SKM-1 (cell line): Measurements from ENCODE around the gene NPNT.

ENCODE experiments used
- DNase-seq: peaks from one replicate; lab custom pipeline; 2025; ENCODE audit not compliant: unreplicated experiment; lab: John Stamatoyannopoulos, UW

The NPNT gene

GRCh38 chr4:105917171-105917685, 22.0 kb downstream of the NPNT start:
- DNase-seq: no peak

GRCh38 chr4:105921301-105921700, 26.0 kb downstream of the NPNT start:
- no peak for DNase-seq

- no peak for DNase-seq
Observed at GRCh38 chr4:105923497-105924238, 28.4 kb downstream of the NPNT start.

GRCh38 chr4:105924341-105924740, 29.1 kb downstream of the NPNT start:
- no peak for DNase-seq

GRCh38 chr4:105930698-105931097, 35.4 kb downstream of the NPNT start:
- no peak for DNase-seq

GRCh38 chr4:105933083-105933482, 37.8 kb downstream of the NPNT start:
- no peak for DNase-seq

- DNase-seq: no peak
Observed at GRCh38 chr4:105934386-105934785, 39.1 kb downstream of the NPNT start.

- DNase-seq: no peak
Observed at GRCh38 chr4:105936901-105937300, 41.6 kb downstream of the NPNT start.

GRCh38 chr4:105937759-105938158, 42.5 kb downstream of the NPNT start:
- no peak for DNase-seq

GRCh38 chr4:105943234-105943633, 48.0 kb downstream of the NPNT start:
- DNase-seq: no peak

GRCh38 chr4:105944540-105944939, 49.3 kb downstream of the NPNT start:
- no peak for DNase-seq

GRCh38 chr4:105946771-105947170, 51.5 kb downstream of the NPNT start:
- no peak for DNase-seq

- no peak for DNase-seq
Observed at GRCh38 chr4:105950701-105951100, 55.4 kb downstream of the NPNT start.

- no peak for DNase-seq
Observed at GRCh38 chr4:105951198-105951597, 55.9 kb downstream of the NPNT start.

GRCh38 chr4:105952591-105952990, 57.3 kb downstream of the NPNT start:
- no peak for DNase-seq

GRCh38 chr4:105956569-105956968, 61.3 kb downstream of the NPNT start:
- DNase-seq: no peak

- DNase-seq: no peak
Observed at GRCh38 chr4:105957680-105958079, 62.4 kb downstream of the NPNT start.

GRCh38 chr4:105963461-105964400, 68.5 kb downstream of the NPNT start:
- DNase-seq: no peak

- DNase-seq: no peak
Observed at GRCh38 chr4:105965183-105965800, 70.0 kb downstream of the NPNT start.

GRCh38 chr4:105966051-105966450, 70.8 kb downstream of the NPNT start:
- no peak for DNase-seq

- DNase-seq: no peak
Observed at GRCh38 chr4:105967058-105967658, 71.9 kb downstream of the NPNT start.
